Measurements from ENCODE around the gene IFIT1B. TPM values are rescaled to one million over a fixed set of nuclear protein-coding genes. Genes with fewer than 3 reads are reported as not detected.
A peak's percentile ranks its signal among the peaks of the same experiment; 100 is the strongest.

Gene IFIT1B
- polyA plus RNA-seq, 3 donors = not detected

DNA sequence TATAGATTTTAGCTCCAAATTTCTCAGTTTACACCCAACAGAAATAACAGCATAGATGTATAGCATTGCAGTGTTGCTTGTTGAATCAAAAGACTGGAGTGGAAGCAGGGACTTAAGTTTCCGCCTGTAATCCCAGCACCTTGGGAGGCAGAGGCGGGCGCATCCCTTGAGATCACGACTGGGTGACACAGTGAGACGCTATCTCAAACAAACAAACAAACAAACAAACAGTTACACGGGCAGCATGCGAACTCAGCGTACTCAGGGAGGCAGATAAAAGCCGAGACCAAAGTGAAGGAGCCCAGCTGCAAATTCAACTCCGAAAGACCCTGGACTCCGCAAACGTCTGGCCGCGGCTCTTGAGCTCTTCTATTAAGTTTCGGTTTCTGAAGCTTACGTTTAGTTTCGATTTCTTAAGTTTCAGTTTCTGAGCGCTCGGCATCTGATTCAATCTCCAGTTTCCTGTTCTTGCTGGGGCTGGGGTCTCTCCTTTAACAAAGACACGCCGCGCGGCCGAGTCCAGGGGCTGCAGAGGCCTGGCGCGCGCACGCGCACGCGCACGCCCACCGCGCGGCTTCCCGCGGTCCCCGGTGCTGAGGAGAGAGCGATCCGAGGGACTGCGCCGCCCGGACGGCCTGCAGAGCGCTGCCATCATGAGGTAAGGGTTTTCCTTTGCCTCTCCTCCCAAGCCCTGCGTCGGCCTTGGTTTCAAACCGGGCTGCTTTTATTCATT, 36.5 kb downstream of the IFIT1B start, which contains the start of gene IFIT5:
Gene IFIT5 (plus strand): TSS at position 423 of the 733 bp plus-strand sequence. CDS start 231 bp downstream, at position 654.
- Mint-ChIP-seq H3K36me3 (peaks cover 24 to 29% of the 10 kb centered on the region in 2 donors), H3K27me3 (ENCODE audit: low read depth in 3 of 3) (peaks cover 0 to 8% (median 0%) of the 10 kb centered on the region in 3 donors), H3K4me3 (peak within 1 kb of the TSS; percentile 89 to 99), H3K4me1 (peaks cover 53% of the 10 kb centered on the region), H3K9me3 (peaks cover 5 to 10% (median 9%) of the 10 kb centered on the region in 7 donors), H3K27ac (peak within 1 kb of the TSS; percentile 94 to 99 (median 96))
- peaks cover 50% of the 10 kb centered on the region for H3K79me2 ChIP-seq (ENCODE audit: insufficient read depth, low read length)
- intact Hi-C loops (cut with micrococcal nuclease) = loop anchor here in 1 of 2 donors (10.0 kb wide), 1 partner anchor 110 kb away; the partner anchor contains the start of gene IFIT2
- peak within 1 kb of the TSS; percentile 89 to 94 for H3K27ac ChIP-seq (ENCODE audit: low read depth in 1 of 2, low read length in 2 of 2)
- peak within 1 kb of the TSS; percentile 71 to 95 (median 72) for H3K4me3 ChIP-seq (replicated peaks in 1 of 3; ENCODE audit: low read depth in 2 of 3, low read length in 3 of 3)
- peak within 1 kb of the TSS; percentile 76 for H3K4me2 ChIP-seq (replicated peaks; ENCODE audit: extremely low read depth, low read length, poor library complexity, severe bottlenecking)
- H3K27me3 ChIP-seq (ENCODE audit: control insufficient read depth in 2 of 2, insufficient read depth in 2 of 2, low read length in 2 of 2) = no peaks in the 10 kb centered on the region
- peak within 1 kb of the TSS; percentile 97 for H2AFZ ChIP-seq (ENCODE audit: insufficient read depth, low read depth, low read length, poor library complexity, severe bottlenecking)
- peaks cover 6% of the 10 kb centered on the region in 2 donors for H3K9me3 ChIP-seq (replicated peaks in 1 of 2; ENCODE audit: control insufficient read depth in 1 of 2, insufficient read depth in 1 of 2, low read length in 2 of 2)
- peak; percentile 58 to 74 (median 69) for DNase-seq
- H4K20me1 ChIP-seq (ENCODE audit: insufficient read depth, low read length) = peaks cover 35% of the 10 kb centered on the region
- TF ChIP-seq, protein P1, sequence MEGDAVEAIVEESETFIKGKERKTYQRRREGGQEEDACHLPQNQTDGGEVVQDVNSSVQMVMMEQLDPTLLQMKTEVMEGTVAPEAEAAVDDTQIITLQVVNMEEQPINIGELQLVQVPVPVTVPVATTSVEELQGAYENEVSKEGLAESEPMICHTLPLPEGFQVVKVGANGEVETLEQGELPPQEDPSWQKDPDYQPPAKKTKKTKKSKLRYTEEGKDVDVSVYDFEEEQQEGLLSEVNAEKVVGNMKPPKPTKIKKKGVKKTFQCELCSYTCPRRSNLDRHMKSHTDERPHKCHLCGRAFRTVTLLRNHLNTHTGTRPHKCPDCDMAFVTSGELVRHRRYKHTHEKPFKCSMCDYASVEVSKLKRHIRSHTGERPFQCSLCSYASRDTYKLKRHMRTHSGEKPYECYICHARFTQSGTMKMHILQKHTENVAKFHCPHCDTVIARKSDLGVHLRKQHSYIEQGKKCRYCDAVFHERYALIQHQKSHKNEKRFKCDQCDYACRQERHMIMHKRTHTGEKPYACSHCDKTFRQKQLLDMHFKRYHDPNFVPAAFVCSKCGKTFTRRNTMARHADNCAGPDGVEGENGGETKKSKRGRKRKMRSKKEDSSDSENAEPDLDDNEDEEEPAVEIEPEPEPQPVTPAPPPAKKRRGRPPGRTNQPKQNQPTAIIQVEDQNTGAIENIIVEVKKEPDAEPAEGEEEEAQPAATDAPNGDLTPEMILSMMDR (IDR thresholded peaks at IDR 0.05) = no peak
- H3K36me3 ChIP-seq (replicated peaks in 1 of 2; ENCODE audit: control insufficient read depth in 1 of 2, insufficient read depth in 2 of 2, low read length in 2 of 2) = peaks cover 9 to 20% of the 10 kb centered on the region in 2 donors
- WGBS (ENCODE audit: insufficient coverage) = under 1% methylated on average over 48 of the region's 48 CpGs
- H3K4me1 ChIP-seq (ENCODE audit: control insufficient read depth in 1 of 2, insufficient read depth in 2 of 2, low read length in 2 of 2) = peaks cover 29 to 36% of the 10 kb centered on the region in 2 donors
- peak within 1 kb of the TSS; percentile 96 for H3K9ac ChIP-seq (ENCODE audit: insufficient read depth, low read length, poor library complexity, severe bottlenecking)

- Histone ChIP-seq H3K9me3 (replicated peaks in 1 of 2; ENCODE audit: control insufficient read depth in 1 of 2, insufficient read depth in 1 of 2, low read length in 2 of 2) (peaks cover 6% of the 10 kb centered on the region in 2 donors), H3K36me3 (replicated peaks in 1 of 2; ENCODE audit: control insufficient read depth in 1 of 2, insufficient read depth in 2 of 2, low read length in 2 of 2) (peaks cover 9 to 25% of the 10 kb centered on the region in 2 donors), H3K27ac (ENCODE audit: low read depth in 1 of 2, low read length in 2 of 2) (peak overlapping the region; percentile 89 to 94), H4K20me1 (ENCODE audit: insufficient read depth, low read length) (peaks cover 40% of the 10 kb centered on the region), H3K27me3 (ENCODE audit: control insufficient read depth in 2 of 2, insufficient read depth in 2 of 2, low read length in 2 of 2) (no peaks in the 10 kb centered on the region), H3K4me1 (ENCODE audit: control insufficient read depth in 1 of 2, insufficient read depth in 2 of 2, low read length in 2 of 2) (peaks cover 29 to 36% of the 10 kb centered on the region in 2 donors), H3K9ac (ENCODE audit: insufficient read depth, low read length, poor library complexity, severe bottlenecking) (peak overlapping the region; percentile 96), H3K79me2 (ENCODE audit: insufficient read depth, low read length) (peaks cover 52% of the 10 kb centered on the region), H3K4me3 (replicated peaks in 1 of 3; ENCODE audit: low read depth in 2 of 3, low read length in 3 of 3) (peak overlapping the region; percentile 71 to 95 (median 72)), H3K4me2 (replicated peaks; ENCODE audit: extremely low read depth, low read length, poor library complexity, severe bottlenecking) (peak overlapping the region; percentile 76), H2AFZ (ENCODE audit: insufficient read depth, low read depth, low read length, poor library complexity, severe bottlenecking) (peak overlapping the region; percentile 97)
- H3K27me3 Mint-ChIP-seq (ENCODE audit: low read depth in 3 of 3) = peaks cover 0 to 8% (median 0%) of the 10 kb centered on the region in 3 donors
- H3K9me3 Mint-ChIP-seq = peaks cover 5 to 10% (median 9%) of the 10 kb centered on the region in 7 donors
- WGBS (ENCODE audit: insufficient coverage) = under 1% methylated on average over 61 of the region's 66 CpGs
- H3K4me1 Mint-ChIP-seq = peaks cover 57% of the 10 kb centered on the region
- H3K4me3 Mint-ChIP-seq = peak overlapping the region; percentile 89 to 99
- DNase-seq = peak; percentile 20 to 43 (median 40)
- TF ChIP-seq, protein P1 (IDR thresholded peaks at IDR 0.05) = no peak
- H3K36me3 Mint-ChIP-seq = peaks cover 24 to 33% of the 10 kb centered on the region in 2 donors
- intact Hi-C loops (cut with micrococcal nuclease) = loop anchor here in 1 of 2 donors (10.0 kb wide), 1 partner anchor 110 kb away; the partner anchor contains the start of gene IFIT2
- peak overlapping the region; percentile 77 to 97 (median 94) for H3K27ac Mint-ChIP-seq
Measured at GRCh38 chr10:89414879-89415821, 37.3 kb downstream of the IFIT1B start.
